ENCODE measurements around the gene CXXC5.
"Not testable (repeated sequence)": the region's sequence is repeated elsewhere in the genome, so short reads cannot be mapped to it uniquely, and the experiment has no call there.

The CXXC5 gene

GRCh38 chr5:139708877-139709581, 60.9 kb downstream of the CXXC5 start:
- DNase-seq (ENCODE audit: insufficient read length, low spot score) (peak; percentile 41), FAIRE-seq (no peak)

- DNase-seq (ENCODE audit: insufficient read length, low spot score) (no peak), FAIRE-seq (no peak)
Observed at GRCh38 chr5:139709582-139710318, 61.6 kb downstream of the CXXC5 start.

- DNase-seq (ENCODE audit: insufficient read length, low spot score), result peak; percentile 33
- no peak for FAIRE-seq
Observed at GRCh38 chr5:139710319-139711066, 62.3 kb downstream of the CXXC5 start.

GRCh38 chr5:139711067-139711905, 63.1 kb downstream of the CXXC5 start:
- DNase-seq (ENCODE audit: insufficient read length, low spot score), result peak; percentile 53
- peak; percentile 13 for FAIRE-seq

- DNase-seq (ENCODE audit: insufficient read length, low spot score) (no peak), FAIRE-seq (no peak)
Observed at GRCh38 chr5:139711906-139712224, 63.7 kb downstream of the CXXC5 start.

- FAIRE-seq (no peak), DNase-seq (ENCODE audit: insufficient read length, low spot score) (no peak)
Observed at GRCh38 chr5:139712412-139712811, 64.3 kb downstream of the CXXC5 start.

- DNase-seq (ENCODE audit: insufficient read length, low spot score); FAIRE-seq: not testable (repeated sequence)
Observed at GRCh38 chr5:139713898-139714297, 65.7 kb downstream of the CXXC5 start.

GRCh38 chr5:139717221-139717620, 69.1 kb downstream of the CXXC5 start:
- DNase-seq (ENCODE audit: insufficient read length, low spot score) (no peak), FAIRE-seq (no peak)

- not testable (repeated sequence) for FAIRE-seq; DNase-seq (ENCODE audit: insufficient read length, low spot score)
Observed at GRCh38 chr5:139718403-139718802, 70.3 kb downstream of the CXXC5 start.

- not testable (repeated sequence) for DNase-seq (ENCODE audit: insufficient read length, low spot score); FAIRE-seq
Observed at GRCh38 chr5:139719970-139720369, 71.8 kb downstream of the CXXC5 start.

GRCh38 chr5:139723986-139724587, 75.9 kb downstream of the CXXC5 start:
- FAIRE-seq (peak; percentile 9), DNase-seq (ENCODE audit: insufficient read length, low spot score) (no peak)

GRCh38 chr5:139725073-139725830, 77.1 kb downstream of the CXXC5 start:
- DNase-seq (ENCODE audit: insufficient read length, low spot score) (peak; percentile 97), FAIRE-seq (peak; percentile 98)

- DNase-seq (ENCODE audit: insufficient read length, low spot score) (no peak), FAIRE-seq (no peak)
Observed at GRCh38 chr5:139726248-139726647, 78.1 kb downstream of the CXXC5 start.

GRCh38 chr5:139727615-139728014, 79.5 kb downstream of the CXXC5 start:
- DNase-seq (ENCODE audit: insufficient read length, low spot score); FAIRE-seq: not testable (repeated sequence)

- DNase-seq (ENCODE audit: insufficient read length, low spot score) (no peak), FAIRE-seq (no peak)
Observed at GRCh38 chr5:139731281-139731680, 83.1 kb downstream of the CXXC5 start.

- FAIRE-seq, result no peak
- no peak for DNase-seq (ENCODE audit: insufficient read length, low spot score)
Observed at GRCh38 chr5:139732019-139732418, 83.9 kb downstream of the CXXC5 start.

- FAIRE-seq, result no peak
Observed at GRCh38 chr5:139733010-139733688, 85.0 kb downstream of the CXXC5 start.

More at GRCh38 chr5:139733010-139733688, 85.0 kb downstream of the CXXC5 start:
- DNase-seq (ENCODE audit: insufficient read length, low spot score), result no peak

All from HTR-8/SVneo (cell line).